GM21528 (cell line): ENCODE results near the gene LIPC.

ENCODE experiments used
- ATAC-seq: cut with Tn5 transposase; IDR thresholded peaks from one replicate; pipeline ENCODE4 v1.9.1; 2021; ENCODE audit warnings: mild to moderate bottlenecking, moderate library complexity; ENCODE audit not compliant: unreplicated experiment, low FRiP score

Gene LIPC

DNA sequence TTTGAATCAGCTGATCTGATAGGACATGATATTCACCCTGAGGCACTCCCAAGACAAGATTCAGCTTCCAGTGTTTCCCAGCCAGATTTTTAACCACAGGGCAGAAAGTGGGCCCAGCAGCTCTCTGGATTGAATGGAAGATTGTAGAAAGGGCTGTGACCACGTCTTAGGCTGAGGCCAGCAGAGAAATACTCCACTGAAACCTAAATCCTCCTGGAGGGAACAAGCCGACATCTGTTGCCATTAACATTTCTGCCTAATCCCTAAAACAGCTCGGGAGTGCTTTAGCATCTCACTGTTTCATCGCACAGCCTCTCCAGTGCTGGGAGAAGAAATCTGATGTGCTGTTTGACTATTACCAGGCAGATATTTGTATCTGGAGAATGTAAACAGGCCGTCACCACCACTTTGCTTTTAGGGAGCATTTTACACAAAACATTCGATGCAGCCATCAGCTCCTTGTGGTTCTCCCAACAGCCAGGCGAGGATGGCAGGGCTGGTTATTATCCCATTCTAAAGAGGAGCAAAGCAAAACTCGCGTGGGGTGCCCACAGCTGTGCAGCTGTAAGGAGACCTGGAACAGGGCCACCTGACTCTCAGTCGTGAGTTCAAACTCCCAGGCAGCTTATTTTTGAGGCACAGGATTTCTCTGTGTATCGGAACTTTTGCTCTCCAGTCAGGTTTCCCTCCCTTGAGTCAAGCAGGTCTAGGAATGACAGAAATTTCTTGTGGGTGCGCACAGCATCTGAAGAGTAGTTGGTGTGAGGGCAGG lies 117.4 kb downstream of the LIPC start:
- ATAC-seq: no peak

DNA sequence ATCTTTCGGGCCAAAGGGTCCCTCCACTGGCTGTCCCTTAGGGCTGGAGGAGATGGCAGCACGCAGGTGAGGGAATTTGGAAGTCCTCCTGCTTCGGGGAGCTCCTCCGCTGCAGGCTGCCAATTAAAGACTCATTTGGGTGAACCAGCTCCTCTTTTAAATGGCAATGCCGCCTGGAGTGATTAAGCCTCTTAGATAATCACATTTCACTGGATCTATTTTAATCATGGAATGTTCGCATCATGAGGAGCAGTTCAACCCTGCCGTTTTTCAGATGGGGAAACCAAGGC lies 117.9 kb downstream of the LIPC start:
- ATAC-seq: no peak

DNA sequence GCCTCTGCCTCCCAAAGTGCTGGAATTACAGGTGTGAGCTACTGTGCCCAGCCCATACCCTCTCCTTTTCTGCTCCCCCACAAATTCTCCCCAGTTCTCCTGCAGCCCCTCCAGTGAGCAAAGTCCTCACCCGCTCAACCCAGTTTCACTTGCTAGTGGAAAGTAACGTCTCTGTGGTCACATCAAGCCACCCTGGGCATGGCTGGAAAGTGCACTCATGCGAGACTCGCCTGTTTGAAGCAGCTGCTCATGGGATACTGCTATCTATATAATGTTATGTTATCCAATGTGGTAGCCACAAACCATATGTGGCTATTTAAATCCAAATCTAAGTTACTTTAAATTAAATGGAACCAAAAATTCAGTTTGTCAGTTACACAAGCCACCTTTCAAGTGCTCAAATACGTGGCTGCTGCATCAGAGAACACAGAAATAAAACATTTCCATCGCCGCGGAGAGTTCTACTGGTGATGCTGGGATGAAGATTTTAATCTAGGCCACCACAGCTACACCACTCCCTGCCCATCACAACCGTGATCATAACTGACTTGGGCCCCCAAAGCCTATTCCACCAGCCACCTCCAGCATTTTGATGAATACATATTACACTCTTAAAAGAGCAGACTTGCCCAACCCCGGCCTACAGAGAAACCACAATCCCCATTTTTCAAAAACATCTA lies 119.4 kb downstream of the LIPC start:
- ATAC-seq: no peak

DNA sequence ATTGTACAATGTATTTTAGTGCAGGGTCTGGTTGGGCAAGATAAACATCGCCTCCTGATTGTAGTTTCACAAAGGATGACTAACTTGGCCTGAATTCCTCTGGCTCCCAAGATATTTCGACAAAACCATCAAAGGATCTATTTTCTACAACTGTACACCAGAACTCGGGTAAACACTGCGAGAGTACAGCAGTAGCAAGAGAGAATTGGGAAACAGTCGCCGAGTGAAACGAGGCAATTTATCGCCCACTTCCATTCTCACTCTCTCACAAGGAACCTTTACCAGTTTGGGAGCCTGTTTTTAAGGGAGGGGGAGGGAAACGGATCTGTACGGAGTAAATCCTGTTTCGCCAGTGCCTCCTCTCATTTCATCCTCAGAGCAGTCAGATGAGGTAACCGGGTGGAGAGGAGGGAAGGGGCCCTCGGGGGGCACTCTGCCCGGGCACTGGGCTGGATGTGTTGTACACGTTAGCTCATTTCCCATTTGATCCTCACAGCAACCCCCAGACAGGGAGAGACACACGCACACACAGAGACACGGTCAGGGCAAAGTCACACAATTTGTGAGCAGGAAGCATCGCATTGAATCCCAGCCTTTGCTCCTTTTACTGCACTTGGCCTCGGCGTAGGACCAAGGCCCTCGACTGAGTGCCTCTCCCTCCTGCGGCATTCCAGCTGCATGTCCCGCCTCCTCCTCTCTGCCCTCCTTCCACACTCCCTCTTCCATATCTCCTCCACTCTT lies 120.1 kb downstream of the LIPC start:
- no peak for ATAC-seq

DNA sequence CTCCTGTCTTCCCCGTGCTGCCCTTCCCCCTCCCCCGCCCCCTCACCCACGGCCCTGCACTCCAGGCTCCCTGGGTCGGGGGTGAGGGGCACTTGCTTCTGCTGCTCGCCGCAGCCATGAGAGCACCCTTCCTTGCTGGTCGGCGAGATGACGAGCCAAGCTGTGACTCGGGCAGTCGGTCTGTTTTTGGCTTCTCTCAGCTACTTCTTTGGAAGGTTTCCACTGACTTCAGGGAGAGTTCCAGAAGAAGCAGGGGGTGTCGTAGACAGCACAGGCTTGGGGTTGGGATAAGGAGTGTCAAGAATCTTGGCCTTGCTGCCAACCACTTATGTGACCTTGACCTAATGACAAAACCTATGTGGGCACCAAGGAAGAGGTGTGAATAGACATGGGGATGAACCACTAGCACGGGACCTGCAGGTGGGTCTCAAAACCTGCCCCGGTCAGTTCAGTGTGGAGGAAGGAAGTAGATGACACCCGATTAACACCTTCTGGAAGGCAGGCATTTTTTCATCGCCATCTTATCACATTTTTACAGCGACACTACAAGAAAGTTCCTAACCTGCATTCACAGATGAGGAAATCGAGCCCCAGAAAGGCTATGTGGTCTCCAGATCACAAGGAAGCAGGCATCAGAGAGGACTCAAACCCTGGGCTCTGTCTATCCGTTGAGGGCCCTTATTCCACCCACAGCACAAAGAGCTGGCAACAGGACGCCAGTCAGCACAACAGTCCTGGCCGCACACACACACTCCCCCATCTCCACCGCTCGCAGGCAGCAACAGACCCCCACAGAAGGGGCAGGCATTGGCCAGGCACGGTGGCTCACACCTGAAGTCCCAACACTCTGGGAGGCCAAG lies 120.9 kb downstream of the LIPC start:
- no peak for ATAC-seq

DNA sequence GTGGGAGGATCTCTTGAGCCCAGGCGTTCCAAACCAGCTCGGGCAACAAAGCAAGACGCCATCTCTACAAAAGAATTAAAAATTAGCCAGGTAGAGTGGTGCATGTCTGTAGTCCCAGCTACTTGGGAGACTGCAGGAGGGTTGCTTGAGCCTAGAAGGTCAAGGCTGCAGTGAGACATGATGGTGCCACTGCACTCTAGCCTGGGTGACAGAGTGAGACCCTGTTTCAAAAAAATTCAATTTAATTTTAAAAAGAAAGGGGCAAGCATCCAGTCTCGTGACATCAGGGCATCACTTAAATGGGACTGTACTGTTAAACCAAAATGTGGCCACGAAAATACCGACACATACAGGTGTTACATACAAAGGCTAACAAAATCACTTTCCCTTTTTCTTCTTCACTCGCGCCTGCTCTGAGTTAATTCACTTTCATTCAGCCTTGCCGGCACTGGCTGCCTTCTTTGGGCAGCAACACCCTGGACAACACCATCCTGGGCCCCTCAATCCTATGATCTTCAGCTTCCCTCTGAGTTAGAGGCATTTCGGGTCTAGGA lies 121.7 kb downstream of the LIPC start:
- ATAC-seq: no peak

DNA sequence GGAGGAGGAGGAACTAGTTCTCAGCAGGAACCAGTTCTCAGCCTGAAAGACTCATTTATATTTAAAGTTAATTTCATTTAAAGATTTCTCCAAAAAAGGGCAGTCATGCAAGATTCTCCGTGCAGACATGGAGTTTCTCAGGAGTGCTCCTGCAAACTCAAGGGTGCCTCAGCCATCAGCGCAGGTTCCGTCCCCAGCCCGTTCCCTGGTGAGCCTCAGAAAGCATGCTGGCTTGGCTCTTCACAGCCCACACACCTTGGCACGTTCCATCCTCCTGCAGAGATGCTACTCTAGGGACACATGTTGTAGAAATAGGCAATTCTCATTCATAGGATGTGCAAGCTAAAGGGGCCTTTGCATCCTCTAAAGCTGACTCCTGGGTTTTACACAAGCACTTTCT lies 123.0 kb downstream of the LIPC start:
- ATAC-seq: no peak

DNA sequence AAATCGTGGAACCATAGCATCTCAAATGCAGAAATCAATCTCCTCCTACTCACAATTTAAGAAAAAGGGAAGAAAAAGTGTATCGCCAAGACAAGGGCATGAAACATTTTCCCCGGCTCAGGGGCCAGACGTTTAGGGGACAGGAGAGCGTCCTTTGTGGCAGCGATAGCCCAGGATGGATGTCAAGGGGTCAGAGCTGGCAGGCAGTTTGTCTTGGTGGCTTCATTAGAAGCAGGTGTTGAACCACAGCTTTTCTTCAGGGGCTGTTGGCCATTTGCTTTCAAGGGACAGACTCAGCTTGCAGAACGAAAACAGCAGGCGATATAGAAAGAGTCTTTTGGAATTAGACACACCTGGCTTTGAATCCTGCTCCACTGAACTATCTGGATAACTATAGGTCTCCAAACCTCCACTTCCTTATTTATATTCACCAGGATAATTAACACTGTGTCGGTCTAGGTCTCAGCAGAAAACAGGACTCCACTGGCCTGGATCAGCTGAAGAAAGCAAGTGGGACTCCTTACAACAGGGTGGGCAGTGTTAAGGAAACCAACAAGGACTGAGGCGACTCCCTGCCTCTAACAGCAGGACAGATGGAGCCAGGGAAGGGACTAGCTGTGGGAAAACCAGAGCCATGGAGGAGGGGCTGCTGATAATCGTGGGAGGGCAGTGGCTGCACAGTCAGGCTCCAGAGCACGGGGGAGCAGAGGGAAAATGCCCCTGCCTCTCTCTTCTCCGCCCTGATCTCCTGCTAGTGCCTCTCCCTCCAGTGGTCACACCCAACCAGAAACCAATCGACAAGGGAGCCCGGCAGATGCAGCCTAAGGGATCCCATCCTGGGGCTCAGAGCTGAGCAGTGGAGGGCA lies 123.6 kb downstream of the LIPC start:
- no peak for ATAC-seq

DNA sequence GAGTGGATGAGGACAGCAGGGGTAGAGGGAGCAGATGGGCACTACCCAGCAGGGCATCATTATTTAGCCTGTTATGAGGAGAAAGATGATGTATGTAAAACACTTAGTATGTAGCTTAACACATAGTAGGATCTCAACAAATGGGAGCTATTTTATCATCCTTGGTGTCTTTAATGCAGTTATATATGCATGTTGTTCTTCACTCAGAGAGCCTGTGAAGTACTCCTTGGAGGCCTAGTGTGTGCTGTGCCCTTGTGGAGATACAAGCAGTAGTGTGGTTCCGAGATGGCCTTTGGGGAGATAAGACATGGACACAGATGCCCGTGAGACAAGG lies 124.2 kb downstream of the LIPC start:
- no peak for ATAC-seq

DNA sequence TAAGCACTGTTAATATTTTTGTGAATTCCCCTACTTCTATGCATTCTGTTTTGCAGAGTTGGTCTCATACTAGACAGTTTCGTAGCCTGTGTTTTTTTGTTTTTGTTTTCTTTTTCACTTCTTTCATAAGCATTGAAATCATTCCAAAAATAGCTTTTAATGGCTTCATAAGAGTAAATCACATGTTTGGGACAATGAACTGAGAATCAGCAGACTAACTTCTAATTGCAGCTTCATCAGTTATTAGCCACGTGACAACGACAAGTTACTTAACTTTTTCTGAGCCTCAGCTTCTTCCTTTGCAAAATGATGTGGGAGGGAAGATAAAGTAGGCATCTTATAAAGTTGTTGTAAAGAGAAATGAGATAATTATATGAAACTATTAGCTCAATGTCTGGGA lies 124.8 kb downstream of the LIPC start:
- no peak for ATAC-seq

DNA sequence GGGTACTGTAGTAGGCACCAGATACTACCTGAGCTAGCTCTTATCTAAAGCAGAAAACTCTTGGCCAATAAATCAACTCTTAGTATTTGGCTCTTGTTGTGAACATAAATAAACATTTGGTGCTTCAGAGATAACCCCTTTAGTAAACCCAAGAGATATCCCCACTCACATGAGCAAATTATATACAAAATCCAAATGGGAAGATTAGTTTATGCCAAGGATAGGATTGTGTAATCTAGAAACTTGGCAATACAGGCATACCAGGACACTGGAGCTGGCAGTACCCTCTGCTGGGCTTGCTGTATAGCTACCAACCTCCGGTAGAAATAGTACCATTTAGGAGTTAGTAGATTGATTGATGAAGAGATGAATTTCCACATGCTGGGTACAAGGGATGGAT lies 127.0 kb downstream of the LIPC start:
- ATAC-seq: no peak

DNA sequence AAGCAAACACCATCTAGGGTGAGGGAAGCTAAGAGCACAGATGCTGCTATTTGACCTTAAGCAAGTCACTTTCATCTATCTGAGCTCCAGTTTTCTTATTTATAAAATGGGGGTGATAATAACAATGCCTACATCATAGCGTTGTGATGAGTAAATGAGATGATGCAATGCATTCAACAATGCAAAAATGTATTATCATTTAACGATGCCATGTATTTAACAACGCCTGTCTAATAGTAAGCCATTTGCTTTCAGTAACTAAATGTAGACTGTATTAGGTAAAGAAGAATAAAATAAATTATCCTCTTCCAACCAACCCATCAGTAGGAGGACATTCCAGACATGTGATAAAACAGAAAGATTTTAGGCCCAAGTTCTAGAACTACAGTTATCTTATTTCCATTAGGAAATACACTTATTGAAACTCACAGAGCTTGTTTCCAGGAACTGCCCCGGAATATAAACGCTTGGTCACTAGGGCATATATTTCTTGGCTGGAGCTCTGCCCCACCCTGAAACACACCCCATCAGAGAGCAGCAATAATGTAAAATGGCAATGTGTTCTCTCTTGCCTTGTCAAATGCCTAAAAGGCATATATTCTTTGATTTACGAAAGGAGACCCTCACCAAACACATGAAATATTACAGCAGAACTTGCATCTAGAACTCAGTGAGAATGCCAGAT lies 128.3 kb downstream of the LIPC start:
- ATAC-seq: no peak

DNA sequence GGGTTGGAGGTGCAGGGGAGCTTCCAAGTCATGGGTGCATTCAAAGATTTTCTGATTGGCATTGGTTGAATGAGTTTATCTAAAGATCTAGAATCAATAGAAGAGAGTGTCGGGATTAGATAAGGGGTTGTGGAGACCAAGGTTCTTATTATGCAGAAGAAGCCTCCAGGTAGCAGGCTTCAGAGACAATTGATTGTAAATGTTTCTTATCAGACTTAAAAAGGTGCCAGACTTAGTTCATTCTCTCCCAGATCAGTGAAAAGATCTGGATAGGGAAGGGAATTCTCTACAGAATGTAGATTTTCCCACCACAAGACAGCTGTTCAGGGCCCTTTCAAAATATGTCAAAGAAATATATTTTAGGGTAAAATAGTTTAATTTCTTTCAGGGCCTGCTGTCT lies 129.5 kb downstream of the LIPC start:
- ATAC-seq: no peak

DNA sequence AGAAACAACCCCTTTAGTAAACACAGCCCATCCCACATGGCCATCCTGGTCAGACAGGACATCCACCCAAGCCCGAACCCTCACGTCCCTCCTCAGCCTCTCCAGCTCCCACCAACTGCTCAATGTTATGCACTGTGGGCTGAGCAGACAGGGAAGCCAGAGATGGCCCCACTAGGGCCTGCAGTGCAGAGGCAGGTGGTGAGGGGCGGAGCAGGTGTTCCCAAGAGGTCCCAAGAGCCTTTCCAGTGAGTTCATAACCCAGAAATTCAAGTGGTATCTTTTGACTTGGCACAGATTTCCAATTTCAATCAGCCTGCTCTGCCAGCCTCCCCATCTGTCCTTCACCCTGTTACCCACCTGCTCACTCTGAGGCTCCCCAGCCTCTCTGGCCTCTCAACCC lies 130.3 kb downstream of the LIPC start:
- ATAC-seq: no peak

DNA sequence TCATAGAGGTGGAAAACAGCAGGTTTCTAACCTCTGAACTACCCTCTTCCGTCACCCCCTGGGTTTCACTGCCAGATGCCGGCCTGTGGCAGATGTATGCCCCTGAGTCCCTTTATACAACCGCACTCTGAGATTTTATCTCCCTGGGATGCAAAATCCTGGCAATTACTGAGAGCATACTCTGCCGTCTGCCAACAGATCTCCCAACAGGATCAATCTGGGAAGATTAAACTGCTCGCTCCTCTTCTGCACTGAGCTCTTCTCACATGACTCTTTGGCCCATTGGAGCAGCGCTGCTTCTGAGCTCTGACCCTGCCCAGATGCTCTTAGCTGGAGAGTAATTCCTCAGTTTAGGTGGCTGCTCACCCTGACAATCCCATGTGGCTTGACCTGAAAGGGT lies 133.2 kb downstream of the LIPC start:
- no peak for ATAC-seq

DNA sequence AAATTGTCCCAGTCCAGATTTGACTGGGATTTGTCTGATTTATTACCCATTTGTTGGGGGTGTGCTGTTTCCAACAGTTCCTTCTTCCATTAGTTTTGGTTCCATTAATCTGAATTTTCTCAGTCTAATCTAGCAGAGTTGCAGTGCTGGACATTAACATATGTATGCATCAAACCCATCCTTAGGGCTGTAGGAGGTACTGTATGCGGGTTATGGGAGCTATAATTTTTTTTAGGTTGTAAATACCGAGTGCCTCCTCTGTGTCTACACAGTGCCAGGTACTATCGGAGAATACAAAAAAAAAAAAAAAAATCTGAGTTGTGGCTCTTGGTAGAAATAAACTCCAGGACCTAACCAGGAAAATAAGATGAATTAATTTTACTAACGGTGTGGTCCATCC lies 133.8 kb downstream of the LIPC start:
- no peak for ATAC-seq

DNA sequence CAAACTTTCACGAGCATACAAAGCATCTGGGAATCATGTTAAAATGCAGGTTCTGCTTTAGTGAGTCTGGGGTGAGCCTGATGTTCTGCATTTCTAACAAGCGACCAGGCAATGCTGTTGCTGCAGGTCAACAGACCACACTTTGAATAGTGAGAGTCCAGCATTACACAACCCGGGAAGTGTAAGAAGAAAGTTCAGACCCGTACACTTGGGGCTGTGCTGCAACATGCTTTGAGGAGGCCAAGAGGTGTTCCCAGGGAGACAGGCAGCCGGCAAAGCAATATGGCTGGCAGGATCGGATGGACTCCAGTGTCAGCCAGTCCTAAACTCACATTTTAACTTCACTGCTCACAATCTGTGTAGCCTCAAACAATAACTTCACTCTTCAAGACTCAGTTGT lies 134.2 kb downstream of the LIPC start:
- ATAC-seq: no peak

DNA sequence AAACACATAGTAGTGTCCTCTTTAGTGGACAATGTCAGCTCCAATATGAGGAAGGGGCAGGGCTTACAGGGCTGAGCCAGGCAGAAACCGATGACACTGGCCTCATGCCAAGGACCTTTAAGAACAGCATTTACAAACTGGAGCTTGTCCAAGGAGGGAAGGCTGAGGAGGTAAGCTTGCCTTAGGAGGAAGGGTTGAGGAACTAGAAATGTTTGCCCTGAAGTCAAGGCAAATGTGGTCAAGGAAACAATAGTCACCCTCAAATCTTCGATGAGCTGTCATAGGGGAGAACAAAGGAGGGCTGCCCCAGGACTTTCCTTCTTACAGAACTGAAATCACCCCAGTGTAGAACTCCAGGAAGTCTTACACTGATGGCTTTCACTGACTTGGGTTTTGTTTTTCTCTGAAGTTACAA lies 136.4 kb downstream of the LIPC start:
- no peak for ATAC-seq

DNA sequence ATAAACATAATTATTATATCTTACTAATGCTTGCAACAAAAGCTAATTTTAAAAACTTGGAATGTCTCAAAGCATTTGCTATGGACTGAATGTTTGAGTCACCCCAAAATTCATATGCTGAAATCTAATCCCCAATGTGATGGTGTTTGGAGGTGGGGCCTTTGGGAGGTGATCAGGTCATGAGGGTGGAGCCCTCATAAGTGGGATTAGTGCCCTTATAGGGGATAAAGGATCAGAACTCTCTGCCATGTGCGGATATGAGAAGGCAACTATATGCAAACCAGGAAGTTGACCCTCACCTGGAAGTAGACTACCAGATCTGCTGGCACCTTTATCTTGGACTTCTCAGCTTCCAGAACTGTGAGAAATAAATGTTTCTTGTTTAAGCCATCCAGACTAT lies 137.7 kb downstream of the LIPC start:
- no peak for ATAC-seq
